HL-60/S4 (cell line): ENCODE results near the gene ASAH2.

Experiments
- in situ Hi-C: fragments of 300-500 bp; cut with MboI; formaldehyde crosslinking; loops from 2 replicates; pipeline ENCODE4 v1.14.3; 2022; ENCODE audit warnings: low sequenced_read_pairs

Gene ASAH2

DNA sequence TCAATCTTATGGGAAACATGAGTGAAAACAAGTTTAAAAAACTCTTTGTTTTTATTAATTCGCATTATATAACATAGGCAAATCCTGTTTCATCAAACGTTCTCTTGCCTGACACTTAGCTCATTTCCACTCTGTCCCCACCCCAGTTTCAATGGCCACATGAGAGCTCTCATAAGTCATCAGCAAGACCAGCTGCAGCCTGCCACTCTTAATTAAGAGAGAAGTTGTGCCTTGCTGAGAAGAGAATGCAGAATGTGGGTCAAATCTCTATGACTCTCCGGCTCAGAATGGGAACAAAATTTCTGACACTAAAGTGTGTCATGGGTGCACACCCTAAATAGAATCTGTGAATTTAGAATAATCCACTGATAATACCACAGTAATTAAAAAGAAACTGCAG, 39.6 kb downstream of the ASAH2 start:
- in situ Hi-C loops: loop anchor here (25.0 kb wide), 1 partner anchor 624 kb away; no protein-coding TSS in a partner anchor

DNA sequence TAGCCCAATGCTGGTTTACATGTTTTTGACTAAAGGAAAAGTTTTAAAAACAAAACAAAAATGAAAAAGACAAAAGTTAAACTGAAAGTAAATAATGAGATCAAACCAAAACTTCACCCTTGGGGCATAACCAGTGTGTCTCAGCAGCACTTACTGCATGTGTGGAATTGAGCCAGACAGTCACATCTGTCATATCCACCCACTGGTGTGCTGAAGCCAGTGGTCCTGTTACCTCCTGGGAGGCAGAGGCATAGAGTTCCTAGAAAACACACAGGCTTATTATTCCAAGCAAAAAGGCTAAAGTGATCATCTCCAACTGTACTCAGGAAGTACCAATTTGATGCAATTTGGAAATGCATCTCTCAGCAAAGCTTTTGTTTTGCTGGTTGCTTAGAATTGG, 40.4 kb downstream of the ASAH2 start:
- in situ Hi-C loops: loop anchor here (25.0 kb wide), 1 partner anchor 624 kb away; no protein-coding TSS in a partner anchor
